Endothelial cell of hepatic sinusoid (primary cell): ENCODE data around the gene CCR4.
"Not testable (repeated sequence)": the region's sequence is repeated elsewhere in the genome, so short reads cannot be mapped to it uniquely, and the experiment has no call there.

Experiments used
- in situ Hi-C: cut with HindIII; loops from 2 replicates; pipeline ENCODE4 v1.10.0; 2017; ENCODE audit warnings: low sequenced_read_pairs

The CCR4 gene

DNA sequence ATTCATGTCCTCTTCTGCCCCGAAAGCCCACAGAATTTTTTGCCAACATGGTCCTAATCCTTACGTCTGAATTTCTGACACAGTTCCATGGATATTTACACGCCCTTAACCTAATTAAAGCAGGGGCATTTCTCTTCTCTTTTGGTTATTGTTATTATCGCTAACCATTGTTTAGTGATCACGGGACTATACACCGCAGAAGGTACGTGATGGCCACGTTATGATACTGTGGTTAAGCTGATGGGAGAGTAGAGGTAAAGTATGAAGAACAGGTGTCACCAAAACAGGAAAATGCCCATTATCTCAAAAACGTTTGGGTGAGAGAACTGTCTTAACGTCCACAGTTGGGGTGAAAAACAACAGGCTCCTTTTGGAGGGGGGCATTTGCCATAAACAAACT, 26.4 kb downstream of the CCR4 start:
- in situ Hi-C loops = no loop called here

DNA sequence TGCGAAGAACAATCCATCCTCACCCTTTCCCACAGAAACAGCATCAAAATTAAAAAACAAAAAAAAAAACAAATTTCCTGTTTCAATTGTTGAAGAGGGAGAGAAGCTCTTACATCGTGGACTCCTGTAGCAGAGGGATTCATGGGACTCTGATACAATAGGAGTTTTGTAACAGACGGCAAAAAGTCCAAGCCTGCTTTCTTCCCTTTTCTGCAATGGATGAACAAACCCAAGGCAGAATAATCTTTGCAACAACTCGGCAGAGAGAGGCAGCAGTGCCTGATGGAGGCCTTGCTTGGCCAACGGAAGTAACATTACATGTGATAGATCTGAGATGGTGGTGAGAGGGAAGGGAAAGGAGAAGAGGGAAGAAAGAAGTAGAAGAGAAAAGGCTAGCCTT, 26.9 kb downstream of the CCR4 start:
- in situ Hi-C loops = no loop called here

DNA sequence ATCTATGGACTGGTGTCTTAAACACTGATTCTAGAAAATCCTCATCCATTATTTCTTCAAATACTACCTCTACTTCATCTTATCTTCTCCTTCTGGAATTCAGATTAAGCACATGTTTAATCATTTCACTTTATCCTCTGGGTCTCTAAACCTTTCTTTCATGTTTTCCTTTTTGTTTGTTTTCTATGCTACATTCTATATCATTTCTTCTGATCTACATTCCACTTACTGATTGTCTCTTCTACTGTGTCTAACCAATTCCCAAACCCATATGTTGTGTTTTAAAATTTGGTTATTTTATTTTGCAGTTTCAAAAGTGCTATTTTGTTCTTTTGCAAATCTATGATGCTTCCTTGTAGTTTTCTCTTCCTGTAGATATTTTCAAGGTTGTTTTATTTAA, 31.7 kb downstream of the CCR4 start:
- in situ Hi-C loops = no loop called here

DNA sequence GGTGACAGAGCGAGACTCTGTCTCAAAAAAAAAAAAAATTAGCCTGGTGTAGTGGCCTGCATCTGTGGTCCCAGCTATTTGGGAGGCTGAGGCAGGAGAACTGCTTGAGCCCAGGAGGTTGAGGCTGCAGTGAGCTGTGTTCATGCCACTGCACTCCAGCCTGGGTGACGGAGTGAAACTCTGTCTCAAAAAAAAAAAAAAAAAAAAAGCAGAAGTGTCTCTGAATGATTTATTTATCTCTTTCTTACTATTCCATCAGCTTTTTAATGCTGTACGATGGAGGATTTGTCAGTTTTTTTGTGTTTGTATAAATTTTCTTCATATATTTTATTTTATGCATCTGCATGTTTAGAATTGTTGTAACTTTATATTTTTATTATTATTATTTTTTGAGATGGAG, 33.5 kb downstream of the CCR4 start:
- in situ Hi-C loops = not testable (repeated sequence)

DNA sequence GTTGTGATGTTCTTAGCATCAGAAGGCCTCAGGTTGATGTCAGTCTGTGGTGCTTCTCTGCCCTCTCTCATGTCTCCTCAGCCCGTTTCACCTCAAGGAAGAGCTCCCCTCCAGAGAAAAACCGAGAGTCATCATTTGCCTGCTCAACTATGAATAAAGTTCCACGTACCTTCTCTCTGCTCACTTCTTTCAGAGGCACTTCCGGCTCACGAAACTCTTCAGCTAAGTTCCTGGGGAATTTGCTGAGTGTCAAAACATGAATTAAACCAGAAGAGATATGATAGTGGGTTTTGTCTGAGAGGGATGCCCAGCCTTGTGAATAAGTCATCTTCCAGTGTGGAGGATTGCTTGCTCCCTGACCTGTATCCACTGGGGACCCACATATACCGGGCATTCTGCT, 37.7 kb downstream of the CCR4 start:
- in situ Hi-C loops = no loop called here

DNA sequence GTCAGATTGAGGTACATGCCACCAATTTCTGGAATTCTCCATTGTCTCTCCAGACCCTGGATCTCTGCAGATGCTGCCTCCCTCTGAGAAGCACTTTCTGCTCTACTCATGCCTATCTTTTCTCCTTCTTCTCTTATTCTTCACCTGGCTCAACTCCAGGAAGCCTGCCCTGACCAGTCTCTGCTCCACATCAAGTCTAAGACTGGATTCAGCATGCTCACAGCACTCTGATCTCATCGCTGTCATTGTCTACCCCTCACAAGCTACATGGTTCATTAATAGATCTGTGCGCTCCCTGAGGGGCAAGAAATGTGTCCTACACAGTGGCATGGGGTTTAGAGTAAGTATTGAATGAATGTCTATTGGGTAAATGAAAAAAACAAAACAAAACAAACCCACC, 38.7 kb downstream of the CCR4 start:
- in situ Hi-C loops = no loop called here

DNA sequence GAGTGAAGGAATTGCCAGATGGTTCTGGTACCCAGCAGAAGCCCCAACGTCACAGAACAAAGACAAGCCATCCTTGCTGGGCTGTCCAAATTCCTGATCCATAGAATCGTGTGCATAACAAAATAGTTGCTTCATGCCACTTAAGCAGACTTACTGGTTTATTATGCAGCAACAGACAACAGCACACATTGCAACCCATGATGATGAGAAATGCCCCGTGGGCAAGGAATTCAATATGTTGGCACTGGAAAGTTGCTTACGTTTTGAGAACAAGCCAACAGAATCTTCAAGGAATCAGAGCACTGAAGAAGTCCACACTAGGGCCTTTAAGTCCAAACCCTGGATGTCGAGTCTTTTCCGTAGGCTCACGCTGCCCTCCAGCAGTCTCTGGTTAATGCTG, 40.3 kb downstream of the CCR4 start:
- in situ Hi-C loops = no loop called here

DNA sequence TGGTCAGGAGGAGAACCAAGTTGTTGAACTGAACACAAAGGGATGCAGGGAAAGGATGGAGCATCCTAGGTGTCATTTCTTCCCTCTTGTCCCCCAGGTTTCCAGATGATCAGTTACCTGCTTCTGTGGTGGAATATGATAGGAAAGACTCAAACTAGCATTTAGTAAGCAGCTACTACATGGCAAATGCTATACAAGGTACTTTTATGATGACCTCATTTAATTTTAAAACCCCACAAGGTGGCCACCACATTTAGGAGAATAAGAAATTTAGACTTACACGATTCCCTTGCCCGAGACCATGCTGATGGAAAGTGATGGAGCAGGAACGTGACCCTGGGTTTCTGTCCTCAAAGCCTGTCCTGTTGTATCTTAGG, 40.9 kb downstream of the CCR4 start:
- in situ Hi-C loops = no loop called here

DNA sequence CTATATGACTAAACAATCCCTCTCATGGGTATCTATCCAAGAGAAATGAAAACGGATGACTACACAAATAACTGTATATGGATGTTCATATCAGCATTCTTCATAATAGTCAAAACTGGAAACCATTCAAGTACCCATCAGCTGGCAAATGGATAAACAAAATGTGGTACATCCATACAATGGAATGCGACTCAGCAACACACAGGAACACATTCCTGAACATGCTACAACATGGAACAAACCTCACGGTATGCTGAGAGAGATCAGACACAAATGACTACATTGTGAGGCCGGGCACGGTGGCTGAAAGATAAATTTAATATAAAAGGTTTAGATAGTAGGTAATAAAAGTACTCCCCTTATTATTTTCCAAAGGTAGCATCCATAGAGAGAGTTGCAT, 42.6 kb downstream of the CCR4 start:
- in situ Hi-C loops = no loop called here

DNA sequence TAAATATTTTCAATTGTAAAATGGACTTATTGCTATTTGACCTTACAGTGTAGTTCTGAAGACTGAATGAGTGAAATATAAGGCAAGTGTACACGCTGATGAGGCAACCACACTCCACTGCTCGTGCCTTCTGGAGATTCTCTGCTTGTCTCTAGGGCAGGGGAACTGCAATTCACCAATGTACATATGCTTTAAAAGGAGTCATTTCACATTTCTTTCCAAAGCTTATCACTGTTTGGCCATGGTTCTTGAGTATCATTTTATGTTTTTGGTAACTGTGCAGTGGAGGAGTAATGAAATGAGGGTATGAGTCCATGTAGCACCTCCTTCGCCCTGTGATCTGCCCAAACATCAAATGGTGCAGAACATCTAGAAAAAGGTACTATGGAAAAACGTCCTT, 43.7 kb downstream of the CCR4 start:
- in situ Hi-C loops = no loop called here

DNA sequence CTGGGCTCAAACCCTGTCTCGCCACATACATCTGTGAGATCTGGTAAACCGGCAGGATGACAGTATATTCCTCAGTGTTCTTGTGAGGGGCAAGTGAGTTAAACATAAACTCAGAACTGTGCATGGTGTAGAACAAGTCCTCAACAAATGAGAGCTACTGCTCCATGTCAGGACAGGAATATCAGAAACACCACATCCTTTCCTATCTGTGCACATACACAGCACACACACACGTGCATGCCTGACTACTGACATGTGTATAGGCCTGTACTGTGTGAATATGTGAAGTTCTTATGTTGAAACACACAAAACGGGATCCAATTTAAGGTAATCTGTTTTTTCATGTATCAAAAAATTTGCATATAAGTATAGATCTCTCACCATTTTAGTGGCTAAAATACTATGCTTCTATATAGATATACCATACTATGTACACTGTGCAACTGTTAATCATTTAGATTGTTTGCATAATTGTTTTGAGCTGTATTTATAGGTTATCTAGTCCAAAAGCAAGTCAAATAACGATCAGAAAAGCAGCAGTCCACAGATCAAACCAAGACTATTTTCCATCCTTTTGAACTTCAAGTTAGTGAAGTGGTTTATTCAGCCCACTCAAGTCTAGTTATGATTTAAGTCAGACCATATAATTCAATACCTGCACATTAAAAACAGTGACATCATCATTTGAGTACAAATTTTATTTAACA, 44.8 kb downstream of the CCR4 start:
- in situ Hi-C loops = no loop called here

DNA sequence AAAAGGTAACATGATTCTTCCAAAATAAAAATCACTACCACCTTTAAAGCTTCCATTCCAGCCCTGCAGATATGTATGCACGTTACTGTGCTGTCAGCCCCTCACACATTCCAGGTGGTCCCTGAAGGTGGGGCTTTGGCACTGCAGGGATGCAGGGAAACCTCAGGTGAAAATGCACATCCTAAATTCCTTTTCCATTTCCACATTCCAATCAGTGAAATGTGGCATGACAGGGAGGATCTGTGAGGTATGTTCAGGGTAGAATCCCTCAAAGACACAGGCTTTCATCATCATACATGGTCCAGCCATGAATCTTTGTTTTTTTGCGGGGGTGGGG, 45.3 kb downstream of the CCR4 start:
- in situ Hi-C loops = no loop called here

DNA sequence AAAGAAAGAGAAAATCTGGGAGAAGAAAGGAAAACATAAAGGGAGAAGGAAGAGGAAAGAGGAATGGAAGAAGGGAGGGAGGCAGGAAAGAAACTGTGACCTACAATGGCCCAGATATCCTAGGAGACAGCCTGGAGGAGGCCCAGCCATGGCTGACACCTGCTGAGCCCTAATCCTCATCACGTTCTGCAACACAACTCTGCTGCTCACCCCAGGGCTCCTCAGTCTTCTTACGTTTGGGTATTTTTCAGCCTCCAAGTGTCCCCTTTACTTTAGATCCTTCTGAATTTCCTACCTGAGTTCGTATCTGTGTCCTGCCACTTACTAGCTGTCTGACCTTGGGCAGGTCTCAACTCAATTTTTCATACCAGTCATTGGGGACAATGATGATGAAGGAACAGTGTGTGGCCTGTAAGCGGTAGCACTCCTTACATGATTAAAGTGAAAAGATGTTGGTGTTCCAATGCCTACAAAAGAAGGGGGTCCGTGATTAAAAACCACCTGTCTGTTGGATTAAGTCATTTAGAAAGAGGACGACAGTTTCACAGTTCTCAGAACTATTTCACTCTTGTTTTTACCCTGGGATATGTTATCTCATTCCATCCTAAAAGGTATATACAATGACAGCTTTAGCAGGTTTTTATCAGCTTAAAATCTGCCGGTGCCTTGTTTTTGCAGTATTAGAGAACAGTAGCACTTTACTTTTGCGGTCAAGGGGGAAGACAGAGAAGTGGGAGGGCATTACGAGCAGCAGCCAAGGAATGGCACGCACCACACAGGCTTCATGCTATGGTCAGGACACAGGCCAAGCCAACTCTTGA, 47.4 kb downstream of the CCR4 start:
- in situ Hi-C loops = no loop called here

DNA sequence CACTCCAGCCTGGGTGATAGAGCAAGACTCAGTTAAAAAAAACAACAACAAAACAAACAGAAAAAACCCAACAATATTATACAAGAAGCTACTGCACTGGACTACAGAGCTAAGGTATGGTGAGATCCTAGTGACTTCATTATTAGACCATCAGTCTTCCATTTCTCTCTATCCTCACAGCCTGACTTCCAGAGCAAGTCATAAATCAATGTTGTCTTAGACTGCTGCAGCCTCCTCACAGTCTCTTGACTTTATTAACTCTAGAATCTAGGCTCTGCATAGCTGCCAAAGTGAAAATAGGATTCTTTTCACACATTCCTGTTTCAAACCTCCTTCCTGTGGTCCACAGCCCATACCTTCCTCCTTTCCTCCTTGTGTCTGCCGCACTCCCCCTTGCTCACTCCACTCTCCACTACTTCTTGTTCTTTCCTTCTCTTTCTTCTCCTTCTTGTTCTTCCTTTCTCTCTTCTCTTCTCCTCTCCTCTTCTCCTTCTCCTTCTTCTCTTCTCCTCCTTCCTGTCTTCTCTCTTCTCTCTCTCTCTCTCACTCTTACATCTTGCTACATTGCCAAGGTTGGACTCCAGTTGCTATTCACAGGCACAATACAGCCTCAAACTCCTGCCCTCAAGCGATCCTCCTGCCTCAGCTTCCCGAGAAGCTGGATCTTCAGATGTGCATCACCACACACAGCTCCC, 49.4 kb downstream of the CCR4 start:
- in situ Hi-C loops = no loop called here

DNA sequence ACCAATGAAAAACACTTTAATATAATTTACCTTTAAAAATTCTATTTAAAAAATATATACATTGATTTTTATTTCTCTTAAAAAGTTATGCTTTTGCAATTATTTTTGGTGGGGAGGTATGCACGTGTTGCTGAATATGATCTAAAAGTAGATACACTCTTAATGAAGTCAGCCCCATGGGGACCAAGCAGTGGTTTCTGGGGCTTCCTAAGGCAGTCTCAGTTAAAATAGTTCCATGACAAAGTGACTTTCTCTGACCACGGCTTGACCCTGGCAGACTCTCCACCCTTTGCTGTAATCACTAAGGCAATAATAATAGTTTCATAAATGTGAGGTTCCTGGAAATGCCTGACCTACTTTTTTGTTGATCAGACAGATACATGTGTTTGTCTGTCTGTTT, 50.4 kb downstream of the CCR4 start:
- in situ Hi-C loops = no loop called here

DNA sequence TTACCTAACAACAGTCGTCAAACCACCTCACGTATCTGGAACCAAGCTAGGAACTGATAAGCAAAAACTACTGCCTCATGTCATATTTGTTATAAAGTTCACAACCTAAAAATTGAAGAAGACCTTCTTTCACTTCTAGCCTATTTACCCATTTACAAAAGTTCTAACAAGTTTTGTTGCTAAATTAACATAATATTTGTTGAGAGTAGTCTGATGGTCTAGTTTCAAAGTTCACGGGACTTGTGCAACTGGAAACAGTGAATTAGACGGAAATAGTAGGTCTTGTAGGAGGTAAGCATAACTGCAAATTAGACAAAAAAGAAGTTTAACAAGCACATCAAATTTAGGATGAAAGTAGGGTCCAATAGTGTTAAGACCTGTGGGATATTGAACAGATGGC, 51.9 kb downstream of the CCR4 start:
- in situ Hi-C loops = no loop called here

DNA sequence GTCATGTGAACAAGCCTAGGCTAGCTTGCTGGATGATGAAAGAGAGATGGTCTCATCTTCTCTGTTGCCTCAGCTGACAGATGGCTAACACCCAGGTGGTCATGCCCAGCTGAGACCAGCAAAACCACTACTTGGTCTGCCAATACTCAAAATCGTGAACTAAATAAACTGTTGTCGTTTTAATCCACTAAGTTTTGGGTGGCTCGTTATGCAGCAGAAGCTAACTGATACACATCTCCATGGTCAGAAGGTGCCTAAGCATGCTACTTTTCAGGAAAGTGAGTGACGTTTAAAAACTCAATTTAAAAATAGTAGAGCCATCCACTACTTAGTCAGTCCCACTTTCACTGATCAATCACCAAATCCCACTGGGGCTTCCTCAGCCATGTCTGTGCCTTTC, 52.8 kb downstream of the CCR4 start:
- in situ Hi-C loops = no loop called here

DNA sequence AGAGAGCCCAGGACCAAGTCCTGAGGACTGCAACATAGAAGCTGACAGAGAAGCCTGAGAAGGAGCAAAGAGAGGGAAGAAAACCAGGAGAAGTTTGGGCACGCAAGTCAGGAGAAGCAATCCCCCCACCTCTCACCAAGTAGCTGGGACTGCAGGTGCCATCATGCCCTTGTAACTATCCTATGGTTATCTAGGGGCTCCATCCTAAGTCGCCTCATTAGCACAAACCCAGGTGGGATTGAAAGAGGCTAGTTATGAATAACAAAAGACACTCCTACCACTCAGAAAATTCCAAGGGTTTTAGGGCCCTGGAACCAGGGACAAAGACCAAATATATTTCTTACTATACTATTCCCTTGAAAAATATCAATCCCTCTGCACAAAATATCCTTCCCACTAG, 53.5 kb downstream of the CCR4 start:
- in situ Hi-C loops = no loop called here
